Measurements from ENCODE around the gene RIPK1. TPM values are rescaled to one million over a fixed set of nuclear protein-coding genes. Genes with fewer than 3 reads are reported as not detected.

Gene RIPK1
- total and polyA plus RNA-seq, 2 of the 8 experiments (the other 6 are each of a cell fraction or from before 2014, with no cell fraction given): 5.9 to 22.9 TPM

- Histone ChIP-seq H2AFZ (ENCODE audit: low read length) (no peak overlapping the region), H3K14ac (ENCODE audit: insufficient read length) (no peak overlapping the region), H2BK20ac (ENCODE audit: low read length) (peak overlapping the region; percentile 29; the same call in 1 of the 2 replicates), H3K9ac (replicated peaks in 1 of 4; ENCODE audit: extremely low read depth in 1 of 4, low read depth in 3 of 4, low read length in 3 of 4) (no peak overlapping the region), H3K4me3 (ENCODE audit: extremely low read depth in 1 of 4, insufficient read depth in 2 of 4, low read depth in 3 of 4, low read length in 4 of 4) (no peak overlapping the region), H3K23ac (ENCODE audit: insufficient read length) (no peak overlapping the region), H3K79me2 (ENCODE audit: control insufficient read depth in 1 of 2, insufficient read depth in 2 of 2, low read length in 2 of 2) (peaks cover 3 to 51% of the 10 kb centered on the region in 2 experiments; a peak in 3 of 4 replicates), H3K27ac (ENCODE audit: low read depth, low read length) (no peak overlapping the region), H3K23me2 (ENCODE audit: low read depth, low read length) (peaks cover 8% of the 10 kb centered on the region; the same call in 1 of the 2 replicates), H2BK12ac (ENCODE audit: low read depth, low read length) (peak overlapping the region; percentile 56; the same call in 1 of the 2 replicates), H4K5ac (ENCODE audit: insufficient read length, low read depth, low read length) (peak overlapping the region; percentile 4), H3K56ac (replicated peaks; ENCODE audit: insufficient read length, low read depth, low read length) (no peak overlapping the region), H3K4me2 (ENCODE audit: insufficient read depth in 1 of 2, low read depth in 2 of 2, low read length in 2 of 2) (no peak overlapping the region), H3K4ac (replicated peaks; ENCODE audit: insufficient read length, low read depth, low read length) (no peak overlapping the region), H3K79me1 (ENCODE audit: low read depth, low read length) (peaks cover 5% of the 10 kb centered on the region; the same call in 1 of the 2 replicates), H2BK120ac (replicated peaks; ENCODE audit: low read depth, low read length) (no peak overlapping the region), H4K20me1 (replicated peaks in 1 of 2; ENCODE audit: control insufficient read depth in 1 of 2, insufficient read depth in 2 of 2, low read length in 2 of 2) (no peaks in the 10 kb centered on the region), H3K18ac (ENCODE audit: extremely low read depth, low read length) (no peak overlapping the region; the same call in 1 of the 2 replicates), H2BK15ac (ENCODE audit: low read length) (no peak overlapping the region), H3K27me3 (replicated peaks in 1 of 4; ENCODE audit: control insufficient read depth in 3 of 4, extremely low read depth in 1 of 4, insufficient read depth in 3 of 4, low read length in 3 of 4) (no peaks in the 10 kb centered on the region), H4K91ac (replicated peaks; ENCODE audit: insufficient read length, low read length) (no peak overlapping the region), H3K9me3 (ENCODE audit: insufficient read depth in 2 of 2, low read depth in 1 of 2, low read length in 1 of 2) (peaks cover 4 to 6% of the 10 kb centered on the region in 2 experiments; a peak in 2 of 4 replicates), H4K8ac (ENCODE audit: extremely low read depth, insufficient read depth, low read length) (no peak overlapping the region), H3K4me1 (replicated peaks in 1 of 4; ENCODE audit: control insufficient read depth in 3 of 4, insufficient read depth in 4 of 4, low read length in 3 of 4) (peaks cover 7 to 26% (median 14%) of the 10 kb centered on the region in 4 experiments; a peak in 5 of 7 replicates), H2BK5ac (ENCODE audit: low read depth, low read length) (no peak overlapping the region; the same call in 1 of the 2 replicates), H3K36me3 (ENCODE audit: control insufficient read depth in 2 of 4, insufficient read depth in 4 of 4, low read length in 3 of 4) (peaks cover 0 to 8% (median 0%) of the 10 kb centered on the region in 4 experiments; a peak in 1 of 8 replicates), H2AK5ac (ENCODE audit: low read depth, low read length) (no peak overlapping the region)
- ChIA-PET POLR2A (ENCODE audit: partially characterized antibody) (interaction anchor here (0.9 to 1.1 kb wide), 2 partner anchors 12 to 72 kb away, joined by 3 read pairs; partner anchors contain the start of gene NQO2), CTCF (ENCODE audit: partially characterized antibody) (interaction anchor here (1.2 kb wide), 1 partner anchor 18 kb away, joined by 4 read pairs; no protein-coding TSS in a partner anchor)
- DNase-seq (ENCODE audit: low read depth in 1 of 2, low spot score in 2 of 2) (no peak), FAIRE-seq (no peak)
- WGBS, 2 experiments (ENCODE audit: extremely low coverage in 1 of 2, insufficient coverage in 1 of 2, insufficient read length in 1 of 2, insufficient replicate concordance in 2 of 2, low coverage in 1 of 2, low lambda C conversion rate in 2 of 2, missing lambda C conversion rate in 1 of 2): 90% methylated on average over 2 of the region's 2 CpGs; no CpG with 5 or more reads in 1 of the 2 experiments
- TF ChIP-seq ATF2 (IDR thresholded peaks at IDR 0.05; ENCODE audit: low read length) (no peak), CHD2 (IDR thresholded peaks at IDR 0.05; ENCODE audit: low read length) (no peak), SIX5 (IDR thresholded peaks at IDR 0.05; ENCODE audit: low read depth, low read length) (no peak), BCL11A (IDR thresholded peaks at IDR 0.05; ENCODE audit: low read depth in 2 of 2, low read length in 2 of 2) (no peak), RFX5 (IDR thresholded peaks at IDR 0.05; ENCODE audit: borderline replicate concordance, low read depth, low read length) (no peak), MAX (IDR thresholded peaks at IDR 0.05) (no peak), GTF2F1 (IDR thresholded peaks at IDR 0.05; ENCODE audit: borderline replicate concordance, low read depth, low read length) (no peak), HDAC6 (IDR thresholded peaks at IDR 0.05; ENCODE audit: low read depth, low read length) (no peak), POU5F1 (IDR thresholded peaks at IDR 0.05; ENCODE audit: low read depth, low read length) (no peak)
Measured at GRCh38 chr6:3071568-3071967, 3.3 kb downstream of the RIPK1 start.
